ENCODE data around the gene WDR11. TPM values are rescaled to one million over a fixed set of nuclear protein-coding genes. Genes with fewer than 3 reads are reported as not detected.

Gene WDR11
- total and polyA plus RNA-seq, 9 of the 15 experiments (the other 6 are each of a cell fraction or from before 2014, with no cell fraction given): 12.4 to 50.7 (median 23.6) TPM

- POLR2A ChIA-PET: no interaction called here
These were observed 93.5 kb downstream of the WDR11 start for GRCh38 chr10:120944586-120945125.

More at GRCh38 chr10:120944586-120945125, 93.5 kb downstream of the WDR11 start:
- FAIRE-seq: no peak
- intact Hi-C loops (cut with micrococcal nuclease): loop anchor here (10.0 kb wide), 2 partner anchors 660 to 790 kb away; no protein-coding TSS in a partner anchor
- Histone ChIP-seq H3K4me1 (replicated peaks in 1 of 2; ENCODE audit: control insufficient read depth in 2 of 2, insufficient read depth in 2 of 2, low read length in 2 of 2) (peaks cover 0 to 8% of the 10 kb centered on the region in 2 experiments; a peak in 2 of 5 replicates), H2AFZ (ENCODE audit: low read depth, low read length) (no peak overlapping the region), H3K79me2 (ENCODE audit: control insufficient read depth, insufficient read depth, low read length) (no peaks in the 10 kb centered on the region), H3K36me3 (ENCODE audit: control insufficient read depth, insufficient read depth, low read length) (no peaks in the 10 kb centered on the region), H3K9ac (ENCODE audit: insufficient read depth in 1 of 2, low read depth in 2 of 2, low read length in 2 of 2) (no peak overlapping the region), H3K27me3 (ENCODE audit: control insufficient read depth in 2 of 2, insufficient read depth in 2 of 2, low read length in 2 of 2) (peaks cover 2 to 17% of the 10 kb centered on the region in 2 experiments; a peak in 3 of 5 replicates), H3K9me3 (replicated peaks; ENCODE audit: control insufficient read depth, insufficient read depth, low read depth, low read length) (no peaks in the 10 kb centered on the region), H3K4me2 (ENCODE audit: insufficient read depth, low read length) (no peak overlapping the region), H4K20me1 (replicated peaks; ENCODE audit: control insufficient read depth, insufficient read depth, low read length) (no peaks in the 10 kb centered on the region), H3K9me1 (ENCODE audit: control insufficient read depth, insufficient read depth, low read length) (no peaks in the 10 kb centered on the region), H3K4me3 (no peak overlapping the region), H3K27ac (ENCODE audit: extremely low read depth, low read depth, low read length) (no peak overlapping the region)
- no peak for DNase-seq (ENCODE audit: extremely low read depth in 1 of 4, low spot score in 3 of 4)
- no peak for ATAC-seq
- 17% methylated on average over 1 of the region's 4 CpGs for WGBS (ENCODE audit: insufficient coverage, low coverage, missing lambda C conversion rate)
- CTCF ChIA-PET (ENCODE audit: low intra/inter-chr PET ratio): interaction anchor here (0.7 kb wide), 1 partner anchor 661 kb away, joined by 3 read pairs; no protein-coding TSS in a partner anchor
- BruUV-seq (replicated peaks): no TSS peak
- in situ Hi-C loops (cut with MboI): loop anchor here (10.0 to 25.0 kb wide), 2 partner anchors 790 to 968 kb away; no protein-coding TSS in a partner anchor
- TF ChIP-seq ELK1 (CRISPR knock-in tag; IDR thresholded peaks at IDR 0.05) (no peak), PKNOX1 (IDR thresholded peaks at IDR 0.05) (no peak), POLR2G (IDR thresholded peaks at IDR 0.05; ENCODE audit: low read depth, low read length) (no peak), DLX4 (CRISPR knock-in tag; IDR thresholded peaks at IDR 0.05) (no peak), JUNB (CRISPR knock-in tag; conservative IDR thresholded peaks at IDR 0.05) (no peak)

All from K562 (cell line).